ENCODE data around the gene FGF18.
"Not testable (repeated sequence)": the region's sequence is repeated elsewhere in the genome, so short reads cannot be mapped to it uniquely, and the experiment has no call there.

DNA sequence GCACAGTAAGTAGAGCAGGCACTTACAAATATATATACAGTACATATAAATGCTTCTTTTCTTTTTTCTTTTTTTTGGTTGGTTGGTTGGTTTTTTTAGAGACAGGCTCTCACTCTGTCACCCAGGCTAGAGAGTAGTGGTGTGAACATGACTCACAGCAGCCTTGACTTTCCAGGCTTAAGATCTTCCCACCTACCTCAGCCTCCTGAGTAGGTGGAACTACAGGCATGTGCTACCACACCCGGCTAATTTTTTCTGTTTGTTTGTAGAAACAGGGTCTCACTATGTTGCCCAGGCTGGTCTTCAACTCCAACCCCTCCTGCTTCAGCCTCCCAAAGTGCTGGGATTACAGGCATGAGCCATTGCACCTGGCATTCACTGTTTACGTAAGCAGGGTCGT is 34.4 kb upstream of the FGF18 start:
- TF ChIP-seq, protein P1, sequence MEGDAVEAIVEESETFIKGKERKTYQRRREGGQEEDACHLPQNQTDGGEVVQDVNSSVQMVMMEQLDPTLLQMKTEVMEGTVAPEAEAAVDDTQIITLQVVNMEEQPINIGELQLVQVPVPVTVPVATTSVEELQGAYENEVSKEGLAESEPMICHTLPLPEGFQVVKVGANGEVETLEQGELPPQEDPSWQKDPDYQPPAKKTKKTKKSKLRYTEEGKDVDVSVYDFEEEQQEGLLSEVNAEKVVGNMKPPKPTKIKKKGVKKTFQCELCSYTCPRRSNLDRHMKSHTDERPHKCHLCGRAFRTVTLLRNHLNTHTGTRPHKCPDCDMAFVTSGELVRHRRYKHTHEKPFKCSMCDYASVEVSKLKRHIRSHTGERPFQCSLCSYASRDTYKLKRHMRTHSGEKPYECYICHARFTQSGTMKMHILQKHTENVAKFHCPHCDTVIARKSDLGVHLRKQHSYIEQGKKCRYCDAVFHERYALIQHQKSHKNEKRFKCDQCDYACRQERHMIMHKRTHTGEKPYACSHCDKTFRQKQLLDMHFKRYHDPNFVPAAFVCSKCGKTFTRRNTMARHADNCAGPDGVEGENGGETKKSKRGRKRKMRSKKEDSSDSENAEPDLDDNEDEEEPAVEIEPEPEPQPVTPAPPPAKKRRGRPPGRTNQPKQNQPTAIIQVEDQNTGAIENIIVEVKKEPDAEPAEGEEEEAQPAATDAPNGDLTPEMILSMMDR (IDR thresholded peaks at IDR 0.05; ENCODE audit: insufficient read depth, low read length, poor library complexity, severe bottlenecking) = not testable (repeated sequence)
- TF ChIP-seq EZH2phosphoT487 (conservative IDR thresholded peaks at IDR 0.05; ENCODE audit: low read length) = not testable (repeated sequence)

All from SU-DHL-6 (cell line).